ENCODE measurements around the gene LIPT2. TPM values are rescaled to one million over a fixed set of nuclear protein-coding genes. Genes with fewer than 3 reads are reported as not detected.
"Not testable (repeated sequence)": the region's sequence is repeated elsewhere in the genome, so short reads cannot be mapped to it uniquely, and the experiment has no call there.

The LIPT2 gene
- polyA plus RNA-seq (ENCODE audit: insufficient read depth in 1 of 5, insufficient read length in 5 of 5, low replicate concordance in 1 of 5), result 1 to 10 TPM; 3.1 to 5.4 (median 5.1) TPM
- long read RNA-seq, donor 1, partial matches to known transcripts, result 0 of 4 reads
- long read RNA-seq, donor 1, other reads (novel, unspliced or antisense), result 0 of 4 reads
- long read RNA-seq, donor 2, partial matches to known transcripts, result 0 of 2 reads
- long read RNA-seq, donor 2, other reads (novel, unspliced or antisense), result 0 of 2 reads
- long read RNA-seq, donor 3, partial matches to known transcripts, result 0 of 2 reads
- long read RNA-seq, donor 3, other reads (novel, unspliced or antisense), result 0 of 2 reads
- long read RNA-seq, donor 4, partial matches to known transcripts, result 0 of 7 reads
- long read RNA-seq, donor 4, other reads (novel, unspliced or antisense), result 6 of 7 reads
- long read RNA-seq, donor 5, partial matches to known transcripts, result 0 of 3 reads
- long read RNA-seq, donor 5, other reads (novel, unspliced or antisense), result 0 of 3 reads
- long read RNA-seq, donor 6, partial matches to known transcripts, result 0 of 3 reads
- long read RNA-seq, donor 6, other reads (novel, unspliced or antisense), result 0 of 3 reads
- long read RNA-seq, donor 7, partial matches to known transcripts, result 0 of 13 reads
- long read RNA-seq, donor 7, other reads (novel, unspliced or antisense), result 10 of 13 reads
- long read RNA-seq, donor 8, partial matches to known transcripts, result 0 of 1 reads
- long read RNA-seq, donor 8, other reads (novel, unspliced or antisense), result 0 of 1 reads

- peak; percentile 96 for DNase-seq
These were observed at the start of gene LIPT2 for GRCh38 chr11:74492974-74493790. LIPT2 (minus strand) TSS chr11:74493724; CDS start chr11:74493703, 21 bp downstream.

DNA sequence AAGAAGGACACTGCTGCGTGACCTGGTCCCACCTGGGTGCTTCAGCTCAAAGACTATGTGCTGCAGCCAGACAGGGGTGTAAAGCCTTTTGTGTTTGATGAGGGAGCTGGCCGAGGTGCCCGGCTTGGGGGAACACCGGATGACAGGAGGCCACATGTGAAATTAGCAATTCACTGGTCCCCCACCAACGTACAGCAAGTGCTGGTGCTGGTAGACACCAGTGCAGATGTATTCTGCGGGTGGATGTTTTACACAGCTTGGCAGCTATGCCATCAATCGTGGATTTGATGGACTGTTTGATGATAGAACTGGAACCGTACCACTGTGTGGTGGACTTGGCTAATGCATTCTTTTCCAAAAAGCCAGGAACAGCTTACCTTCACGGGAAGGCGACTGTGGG lies 47.9 kb upstream of the LIPT2 start:
- no peak for DNase-seq

DNA sequence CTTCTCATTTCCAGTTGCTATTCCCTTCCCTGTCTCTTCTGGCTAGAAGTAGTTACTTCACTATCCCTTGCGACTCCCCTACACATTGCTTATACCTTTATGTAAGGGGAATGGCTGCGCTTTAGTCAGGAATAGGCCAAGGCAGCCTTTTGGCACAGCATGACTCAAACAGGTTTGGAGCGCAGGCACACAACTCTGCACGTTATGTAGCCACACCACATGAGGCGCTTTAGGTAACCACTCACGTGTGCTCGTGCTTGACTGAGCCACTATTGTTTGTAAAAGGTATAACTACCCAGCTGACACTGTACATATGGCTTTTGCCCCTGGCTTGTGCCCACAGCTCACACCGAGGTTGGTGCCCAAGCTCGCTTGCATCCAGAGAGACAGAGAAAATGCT lies 46.7 kb upstream of the LIPT2 start:
- DNase-seq, result no peak

- no peak for DNase-seq
These were observed 45.2 kb upstream of the LIPT2 start for GRCh38 chr11:74538680-74539079.

DNA sequence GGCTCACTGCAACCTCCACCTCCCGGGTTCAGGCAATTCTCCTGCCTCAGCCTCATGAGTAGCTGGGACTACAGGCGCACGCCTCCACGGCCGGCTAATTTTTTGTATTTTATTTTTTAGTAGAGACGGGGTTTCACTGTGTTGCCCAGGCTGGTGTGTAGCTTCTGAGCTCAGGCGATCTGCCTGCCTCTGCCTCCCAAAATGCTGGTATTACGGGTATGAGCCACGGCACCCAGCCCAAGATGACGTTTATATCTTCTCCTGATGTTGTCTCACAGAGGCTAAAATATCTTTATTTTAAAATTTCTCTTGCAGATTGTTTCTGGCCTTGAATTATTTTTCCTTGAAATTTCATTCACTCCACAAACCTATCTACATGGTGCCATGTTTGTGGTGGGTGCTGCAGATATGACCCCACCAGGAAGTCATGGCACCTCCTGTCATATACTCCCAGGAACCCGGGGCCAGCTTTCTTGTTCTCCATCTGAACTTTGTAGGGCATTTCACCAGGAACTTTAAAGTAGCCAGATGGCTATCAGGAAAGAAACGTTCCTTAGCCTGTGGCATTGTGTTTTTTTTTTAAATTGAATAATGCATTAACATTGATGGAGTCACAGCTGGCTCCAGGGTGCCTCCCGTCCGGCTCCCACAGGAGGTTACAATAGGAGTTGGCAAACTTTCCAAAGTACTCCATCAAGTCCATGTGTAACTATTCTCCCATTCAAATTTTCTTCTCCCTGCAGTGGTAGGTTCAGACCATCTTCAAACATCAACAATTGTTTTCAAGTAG lies 42.0 kb upstream of the LIPT2 start:
- DNase-seq, result no peak

DNA sequence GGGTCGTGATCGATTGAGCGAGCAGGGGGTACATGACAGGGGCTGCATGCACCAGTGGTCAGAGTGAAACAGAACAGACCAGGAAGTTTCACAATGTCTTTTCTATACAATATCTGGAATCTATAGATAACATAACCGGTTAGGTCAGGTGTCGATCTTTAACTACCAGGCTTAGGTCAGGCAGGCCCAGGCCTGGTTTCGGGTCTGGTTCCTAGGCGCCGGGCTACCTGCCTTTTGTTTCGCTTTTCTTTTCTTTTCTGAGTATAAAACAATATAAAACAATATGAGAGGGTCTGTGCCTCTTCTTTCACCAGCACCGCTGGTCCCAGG lies 41.4 kb upstream of the LIPT2 start:
- not testable (repeated sequence) for DNase-seq

DNA sequence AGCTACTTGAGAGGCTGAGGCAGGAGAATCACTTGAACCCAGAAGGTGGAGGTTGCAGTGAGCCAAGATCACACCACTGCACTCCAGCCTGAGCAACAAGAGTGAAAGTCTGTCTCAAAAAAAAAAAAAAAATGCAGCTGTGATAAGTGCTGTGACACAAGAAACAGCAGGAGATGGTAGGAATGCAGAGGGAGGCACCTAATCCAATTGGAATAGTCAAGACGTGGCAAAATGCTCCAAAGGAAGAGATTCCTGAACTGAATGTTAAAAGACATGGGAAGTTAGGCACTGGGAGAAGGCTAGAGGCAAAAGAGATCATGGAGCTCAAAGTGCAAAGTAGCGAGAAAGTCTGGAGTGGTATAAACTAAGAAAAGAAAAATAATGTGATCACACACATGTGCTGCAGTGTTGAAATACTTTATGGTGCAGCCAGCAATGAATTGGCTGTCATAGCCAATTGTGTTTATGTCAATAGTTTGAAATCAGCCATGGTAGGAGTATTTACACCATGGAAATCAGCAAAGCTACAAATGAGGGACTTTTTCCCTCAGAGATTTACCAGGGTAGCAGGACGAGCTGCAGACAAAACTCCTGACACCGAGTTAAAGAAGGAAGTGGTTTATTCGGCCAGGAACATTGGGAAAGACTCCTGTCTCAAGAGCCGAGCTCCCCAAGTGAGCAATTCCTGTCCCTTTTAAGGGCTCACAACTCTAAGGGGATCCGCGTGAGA lies 40.9 kb upstream of the LIPT2 start:
- DNase-seq, result no peak

GRCh38 chr11:74533421-74533820 lies 39.9 kb upstream of the LIPT2 start:
- no peak for DNase-seq

DNA sequence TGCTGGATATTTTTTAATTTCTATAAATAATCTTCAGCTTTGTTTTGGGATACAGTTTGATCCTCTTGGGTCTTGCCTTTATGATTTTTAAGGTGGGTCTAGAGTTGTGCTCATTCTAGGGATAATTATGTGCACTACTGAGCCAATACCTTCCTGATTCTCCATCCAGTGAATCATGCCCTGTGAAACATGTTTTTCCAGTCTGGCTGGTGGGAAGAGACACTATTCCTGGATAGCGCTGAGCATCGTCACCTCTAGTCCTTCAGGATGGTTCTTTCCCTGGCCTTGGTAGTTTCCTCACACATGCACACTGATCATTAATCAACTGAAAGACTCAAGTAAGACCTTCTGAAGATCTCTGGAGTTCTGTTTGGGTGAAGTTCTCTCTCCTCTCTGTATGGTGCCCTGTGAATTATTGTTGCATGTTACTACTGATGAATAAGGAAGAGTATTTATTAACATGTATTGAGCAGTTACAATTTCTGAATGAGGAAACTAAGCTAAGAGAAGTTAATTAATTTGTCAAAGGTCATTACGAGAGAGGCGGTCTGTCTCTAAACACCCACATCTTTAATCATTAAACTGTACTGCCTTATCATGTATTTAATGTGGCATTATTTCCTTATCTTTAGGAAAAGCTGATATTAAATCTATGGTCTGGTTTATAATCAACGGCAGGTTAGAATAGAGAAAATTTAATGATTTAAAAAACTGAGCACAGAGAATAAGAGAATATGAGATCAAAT lies 39.1 kb upstream of the LIPT2 start:
- DNase-seq, result no peak

DNA sequence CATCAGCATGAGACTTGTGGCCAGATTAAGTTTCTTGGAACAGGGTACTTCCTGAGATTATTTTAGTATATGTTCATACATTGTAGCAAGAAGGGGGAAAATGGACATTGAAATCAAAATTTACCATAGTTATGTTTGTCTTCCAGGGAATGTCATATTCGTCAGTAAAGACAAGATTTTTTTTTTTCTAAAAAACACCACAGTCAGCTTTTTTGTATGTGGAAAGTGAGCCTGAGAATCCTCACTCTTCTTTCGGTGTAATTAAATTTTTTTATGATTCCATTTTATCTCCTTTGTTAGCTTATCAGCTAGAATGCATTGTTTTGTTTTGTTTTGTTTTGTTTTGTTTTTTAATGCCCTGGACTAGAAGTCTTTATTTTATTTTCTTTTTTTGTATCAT lies 31.5 kb upstream of the LIPT2 start:
- no peak for DNase-seq

GRCh38 chr11:74524501-74524900 lies 31.0 kb upstream of the LIPT2 start:
- DNase-seq, result no peak

DNA sequence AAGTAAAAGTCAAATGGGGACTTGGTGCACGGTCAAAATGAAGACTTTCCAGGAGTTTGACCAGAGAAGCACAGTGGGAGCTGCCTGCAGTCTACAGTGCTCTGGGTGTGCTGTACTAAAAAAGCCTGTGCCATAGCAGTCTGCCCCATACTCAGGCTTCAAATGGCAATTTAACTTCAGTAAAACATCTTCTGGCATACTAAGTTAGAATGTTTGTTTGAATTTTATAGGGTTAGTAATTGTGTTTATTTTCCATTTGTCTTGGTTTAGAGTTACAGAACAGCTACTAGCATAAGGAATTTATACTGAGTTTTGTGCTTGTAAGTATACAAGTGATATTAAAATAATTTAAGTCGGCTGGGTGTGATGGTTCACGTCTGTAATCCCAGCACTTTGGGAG lies 29.3 kb upstream of the LIPT2 start:
- DNase-seq, result no peak

DNA sequence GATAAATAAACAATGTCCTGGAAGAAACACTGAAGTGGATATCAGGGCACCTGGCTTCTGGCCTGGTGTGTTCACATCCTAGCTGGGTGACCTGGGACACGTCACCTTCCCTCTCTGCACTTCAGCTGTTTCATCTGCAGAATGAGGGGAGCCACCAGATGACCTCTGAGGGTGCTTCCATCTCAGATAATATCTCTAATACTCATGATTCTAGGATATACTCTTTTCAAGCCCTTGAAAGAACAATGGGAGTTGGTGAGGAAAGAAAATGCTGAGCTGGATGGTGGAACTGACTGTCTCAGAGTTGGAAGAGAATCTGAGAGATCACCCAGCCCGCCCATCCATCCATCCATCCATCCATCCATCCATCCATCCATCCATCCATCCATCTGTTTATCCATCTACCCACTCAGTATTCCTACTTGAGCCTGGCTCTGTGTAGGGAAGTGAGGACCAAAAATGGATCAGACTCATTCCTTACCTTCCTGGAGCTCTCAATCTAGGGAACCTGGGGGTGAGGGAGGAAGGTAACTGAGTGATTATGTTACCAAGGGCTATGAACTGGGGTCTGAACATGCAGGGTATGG lies 28.2 kb upstream of the LIPT2 start:
- DNase-seq, result no peak

DNA sequence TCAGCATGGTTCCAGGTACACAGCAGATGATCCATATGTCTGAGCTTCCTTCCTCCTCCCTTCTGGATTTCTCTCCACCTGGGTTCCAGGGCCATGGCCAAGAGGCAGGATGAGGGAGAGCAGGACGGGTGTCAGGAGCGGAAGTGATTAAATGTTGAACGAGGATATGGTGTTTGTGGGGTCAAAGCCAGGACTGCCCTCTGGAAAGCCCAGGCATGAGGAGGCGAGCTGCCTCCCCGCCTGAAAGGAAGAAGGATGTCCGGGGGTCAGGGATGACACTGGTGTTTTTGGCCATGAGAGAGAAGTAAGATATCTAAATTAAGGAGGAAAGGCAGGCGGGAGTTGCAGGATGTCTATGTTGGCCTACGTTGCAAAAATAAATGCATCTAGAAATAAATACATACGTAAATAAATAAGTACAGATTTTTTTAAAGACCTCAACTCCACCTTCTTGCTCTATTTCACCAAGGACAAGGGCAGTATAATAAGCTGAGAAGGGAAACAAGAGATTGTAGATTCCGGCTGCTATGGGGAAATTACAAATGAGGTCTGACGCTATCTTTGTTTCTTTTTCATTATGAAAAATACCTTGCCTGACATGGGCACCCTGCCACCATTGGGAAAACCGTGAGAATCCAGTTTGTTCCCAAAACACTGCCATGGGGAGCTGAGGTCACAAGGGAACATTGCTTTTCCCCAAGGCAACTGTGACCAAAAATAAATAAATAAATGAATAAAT lies 27.6 kb upstream of the LIPT2 start:
- DNase-seq, result no peak

DNA sequence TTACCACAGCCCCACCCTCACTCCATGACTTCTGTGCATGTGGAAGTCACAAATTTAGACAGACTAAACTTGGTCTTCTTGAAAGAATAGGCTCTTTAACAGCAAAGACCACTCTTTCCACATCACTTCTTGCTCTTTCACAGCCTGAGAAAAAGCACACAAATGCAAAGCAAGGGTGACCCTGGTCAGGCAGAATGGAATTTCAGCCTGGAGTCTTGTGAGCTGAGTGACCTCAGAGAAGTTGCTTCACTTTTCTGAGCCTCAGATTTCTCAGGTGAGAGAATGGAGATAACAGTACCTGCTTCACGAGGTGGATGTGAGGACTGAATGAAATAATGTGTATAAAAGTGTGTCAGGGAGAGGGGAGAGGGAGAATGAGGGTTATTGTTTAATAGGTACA lies 26.8 kb upstream of the LIPT2 start:
- no peak for DNase-seq

- DNase-seq, result no peak
These were observed 26.2 kb upstream of the LIPT2 start for GRCh38 chr11:74519710-74520109.

GRCh38 chr11:74517592-74517991 lies 24.1 kb upstream of the LIPT2 start:
- not testable (repeated sequence) for DNase-seq

- no peak for DNase-seq
These were observed 14.1 kb upstream of the LIPT2 start for GRCh38 chr11:74507582-74507981.

DNA sequence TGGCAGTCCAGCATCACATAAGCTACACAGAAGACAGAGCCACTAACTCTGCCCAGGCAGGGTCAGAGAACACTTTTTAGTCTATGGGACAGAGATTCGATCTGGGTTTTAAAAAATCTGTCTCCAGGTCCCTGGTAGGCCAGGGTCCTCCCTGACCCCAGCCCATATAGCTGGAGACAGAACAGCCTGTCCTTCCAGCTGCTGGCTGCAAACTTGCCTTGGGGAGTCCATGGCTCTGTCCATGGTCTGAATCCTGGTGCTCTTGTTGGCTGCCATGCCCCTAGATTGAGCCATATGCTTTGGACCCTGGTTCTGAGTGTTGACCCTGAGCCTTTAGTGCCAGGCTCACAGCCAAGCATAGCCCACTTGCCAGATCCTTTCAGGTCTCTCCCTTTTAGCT lies 13.3 kb upstream of the LIPT2 start:
- no peak for DNase-seq

All from right lung (tissue), 10 donors.